ENCODE measurements around the gene GP1BB. TPM values are rescaled to one million over a fixed set of nuclear protein-coding genes. Genes with fewer than 3 reads are reported as not detected.

GP1BB gene
- total RNA-seq, 1 donor = 2.1 TPM

GRCh38 chr22:19743651-19744050 is 20.3 kb downstream of the GP1BB start:
- H3K4me3 ChIP-seq (ENCODE audit: low read depth, low read length) = no peak overlapping the region
- TF ChIP-seq CTCF (IDR thresholded peaks at IDR 0.05; ENCODE audit: insufficient read depth, low read length) = no peak
- no peak for DNase-seq (ENCODE audit: low read depth)

DNA sequence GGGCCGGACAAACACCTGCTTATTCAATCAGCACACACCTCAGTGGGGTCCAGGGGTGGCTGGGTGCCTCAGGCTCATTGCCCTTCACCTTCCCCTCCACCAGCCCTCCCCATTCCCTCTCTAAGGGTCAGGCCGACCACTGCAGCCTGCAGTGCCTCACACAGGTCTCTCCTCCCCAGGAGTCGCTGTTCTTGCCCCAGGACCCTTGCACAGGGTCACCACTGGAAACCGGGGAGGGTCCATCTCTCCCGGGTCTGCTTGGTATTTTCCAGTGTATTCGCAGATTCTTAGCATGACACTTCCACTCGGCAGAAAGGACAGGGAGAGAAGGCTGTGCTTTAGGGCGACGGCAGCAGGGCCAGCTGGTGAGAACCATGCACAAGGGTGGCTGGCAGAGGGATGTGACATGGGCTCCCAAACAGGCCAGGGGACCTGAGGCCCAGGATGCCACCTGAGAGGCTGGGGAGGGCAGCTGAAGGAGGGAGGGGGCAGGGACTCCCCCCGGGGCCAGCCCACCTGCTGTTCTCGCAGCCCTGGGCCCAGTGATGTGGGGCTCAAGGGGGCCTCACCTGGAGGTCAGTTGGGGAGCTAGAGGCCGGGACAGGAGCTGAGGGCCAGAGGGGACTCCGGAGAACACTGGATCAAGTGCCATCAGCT is 21.1 kb downstream of the GP1BB start:
- H3K4me3 ChIP-seq (ENCODE audit: low read depth, low read length) = no peak overlapping the region
- no peak for TF ChIP-seq CTCF (IDR thresholded peaks at IDR 0.05; ENCODE audit: insufficient read depth, low read length)
- DNase-seq (ENCODE audit: low read depth) = no peak

- H3K4me3 ChIP-seq (ENCODE audit: low read depth, low read length) = no peak overlapping the region
- DNase-seq (ENCODE audit: low read depth) = no peak
- no peak for TF ChIP-seq CTCF (IDR thresholded peaks at IDR 0.05; ENCODE audit: insufficient read depth, low read length)
Measured at GRCh38 chr22:19745155-19746101, 22.1 kb downstream of the GP1BB start.

DNA sequence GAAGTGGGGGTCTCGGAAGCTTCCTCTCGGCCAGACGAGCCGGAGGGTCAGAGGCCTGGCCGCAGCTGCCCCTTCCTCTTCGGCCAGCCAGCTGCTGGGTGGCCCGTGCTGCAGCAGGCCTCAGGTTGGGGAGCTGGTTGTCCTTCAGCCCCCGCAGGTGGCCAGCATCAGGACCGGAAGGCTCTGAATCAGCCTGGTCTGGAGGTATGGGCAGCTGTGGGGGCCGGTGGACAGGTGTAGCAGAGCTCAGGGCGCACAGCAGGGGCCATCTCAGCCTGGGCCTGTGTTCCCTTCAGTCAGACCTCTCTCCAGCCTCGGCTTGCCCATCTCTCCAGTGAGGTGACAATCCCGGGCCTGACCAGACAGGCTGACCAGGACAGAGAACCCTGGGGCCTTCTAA is 23.4 kb downstream of the GP1BB start:
- TF ChIP-seq CTCF (IDR thresholded peaks at IDR 0.05; ENCODE audit: insufficient read depth, low read length) = no peak
- H3K4me3 ChIP-seq (ENCODE audit: low read depth, low read length) = no peak overlapping the region
- DNase-seq (ENCODE audit: low read depth) = no peak

- no peak overlapping the region for H3K4me3 ChIP-seq (ENCODE audit: low read depth, low read length)
- no peak for TF ChIP-seq CTCF (IDR thresholded peaks at IDR 0.05; ENCODE audit: insufficient read depth, low read length)
- no peak for DNase-seq (ENCODE audit: low read depth)
Measured at GRCh38 chr22:19747551-19747950, 24.2 kb downstream of the GP1BB start.

- DNase-seq (ENCODE audit: low read depth) = no peak
- TF ChIP-seq CTCF (IDR thresholded peaks at IDR 0.05; ENCODE audit: insufficient read depth, low read length) = no peak
- no peak overlapping the region for H3K4me3 ChIP-seq (ENCODE audit: low read depth, low read length)
Measured at GRCh38 chr22:19748139-19748538, 24.8 kb downstream of the GP1BB start.

All from fibroblast of the aortic adventitia (primary cell).